Measurements from ENCODE around the gene INHBC.
"Not testable (repeated sequence)": the region's sequence is repeated elsewhere in the genome, so short reads cannot be mapped to it uniquely, and the experiment has no call there.

INHBC gene

GRCh38 chr12:57488402-57489156 lies 54.0 kb downstream of the INHBC start:
- no peak for TF ChIP-seq ZNF274 (IDR thresholded peaks at IDR 0.05; ENCODE audit: low read depth, low read length)
- peak overlapping the region; percentile 85 for H3K4me3 ChIP-seq (ENCODE audit: low read length)

- no peak for TF ChIP-seq ZNF274 (IDR thresholded peaks at IDR 0.05; ENCODE audit: low read depth, low read length)
- H3K4me3 ChIP-seq (ENCODE audit: low read length), result peak overlapping the region; percentile 85
These were observed 54.6 kb downstream of the INHBC start for GRCh38 chr12:57489157-57489641.

- TF ChIP-seq ZNF274 (IDR thresholded peaks at IDR 0.05; ENCODE audit: low read depth, low read length), result no peak
- no peak overlapping the region for H3K4me3 ChIP-seq (ENCODE audit: low read length)
These were observed 55.5 kb downstream of the INHBC start for GRCh38 chr12:57490126-57490525.

GRCh38 chr12:57491393-57492280 lies 57.1 kb downstream of the INHBC start:
- no peak for TF ChIP-seq ZNF274 (IDR thresholded peaks at IDR 0.05; ENCODE audit: low read depth, low read length)
- no peak overlapping the region for H3K4me3 ChIP-seq (ENCODE audit: low read length)

- H3K4me3 ChIP-seq (ENCODE audit: low read length), result not testable (repeated sequence)
These were observed 60.6 kb downstream of the INHBC start for GRCh38 chr12:57495051-57495701.

GRCh38 chr12:57496822-57497221 lies 62.2 kb downstream of the INHBC start:
- no peak for TF ChIP-seq ZNF274 (IDR thresholded peaks at IDR 0.05; ENCODE audit: low read depth, low read length)
- no peak overlapping the region for H3K4me3 ChIP-seq (ENCODE audit: low read length)

- no peak overlapping the region for H3K4me3 ChIP-seq (ENCODE audit: low read length)
- no peak for TF ChIP-seq ZNF274 (IDR thresholded peaks at IDR 0.05; ENCODE audit: low read depth, low read length)
These were observed 62.9 kb downstream of the INHBC start for GRCh38 chr12:57497223-57498131.

GRCh38 chr12:57498132-57498502 lies 63.5 kb downstream of the INHBC start:
- TF ChIP-seq ZNF274 (IDR thresholded peaks at IDR 0.05; ENCODE audit: low read depth, low read length), result no peak
- H3K4me3 ChIP-seq (ENCODE audit: low read length), result no peak overlapping the region

GRCh38 chr12:57498571-57498970 lies 64.0 kb downstream of the INHBC start:
- TF ChIP-seq ZNF274 (IDR thresholded peaks at IDR 0.05; ENCODE audit: low read depth, low read length), result no peak
- H3K4me3 ChIP-seq (ENCODE audit: low read length), result no peak overlapping the region

GRCh38 chr12:57500213-57500612 lies 65.6 kb downstream of the INHBC start:
- H3K4me3 ChIP-seq (ENCODE audit: low read length), result no peak overlapping the region
- TF ChIP-seq ZNF274 (IDR thresholded peaks at IDR 0.05; ENCODE audit: low read depth, low read length), result no peak

Data from GM08714 (cell line).